Bone marrow (tissue), 2 donors: Measurements from ENCODE around the gene PPP1R37.
A peak's percentile ranks its signal among the peaks of the same experiment; 100 is the strongest.

Source experiments
- DNase-seq, 2 donors: peaks; one replicate each; lab custom pipeline; 2025; lab: John Stamatoyannopoulos, UW

Gene PPP1R37

DNA sequence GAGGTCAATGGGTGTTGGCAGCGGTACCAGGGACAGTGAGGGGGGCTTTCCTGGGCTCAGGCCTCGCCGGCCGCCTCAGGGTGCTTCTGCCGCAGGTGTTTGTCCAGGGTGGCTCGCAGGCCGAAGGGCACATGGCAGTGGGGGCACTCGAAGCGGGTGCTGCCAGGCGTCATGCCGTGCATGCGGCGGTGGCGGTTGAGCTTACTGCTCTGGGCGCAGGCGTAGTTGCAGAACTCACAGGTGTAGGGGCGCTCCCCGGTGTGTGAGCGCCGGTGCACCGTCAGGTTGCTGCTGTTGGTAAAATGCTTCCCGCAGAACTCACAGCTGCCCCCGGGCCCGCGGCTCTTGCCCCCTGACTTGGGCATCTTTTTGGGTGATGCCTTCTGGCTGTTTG is 21.4 kb upstream of the PPP1R37 start:
- no peak for DNase-seq

GRCh38 chr19:45071969-45072790 is 20.8 kb upstream of the PPP1R37 start:
- no peak for DNase-seq

DNA sequence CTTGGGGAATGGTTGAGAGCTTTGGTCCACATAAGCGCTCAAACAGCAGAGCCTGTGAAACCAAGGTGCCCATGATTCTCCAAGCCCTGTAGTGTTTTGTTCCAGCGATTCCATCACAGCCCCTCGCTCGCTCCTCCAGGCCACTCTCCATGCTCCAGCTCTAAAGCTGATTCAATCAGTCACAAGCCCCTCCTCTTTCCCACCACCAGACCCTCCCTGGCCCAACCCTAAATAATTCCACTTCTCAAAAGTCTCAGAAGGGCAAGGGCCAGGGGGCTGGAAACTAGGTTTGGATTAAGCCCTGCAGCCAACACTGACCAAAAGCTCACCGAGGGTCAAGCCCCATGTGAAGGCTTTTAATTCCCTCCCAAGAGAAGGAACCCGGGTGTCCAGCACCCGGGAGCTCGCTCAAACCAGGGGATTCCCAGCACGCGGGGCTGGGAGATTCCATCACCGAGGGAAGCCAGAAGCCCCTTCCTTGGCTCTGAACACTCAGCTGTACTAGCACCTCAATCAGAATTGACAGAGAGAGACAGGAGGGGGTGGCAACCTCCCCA is 18.2 kb upstream of the PPP1R37 start:
- DNase-seq: no peak

DNA sequence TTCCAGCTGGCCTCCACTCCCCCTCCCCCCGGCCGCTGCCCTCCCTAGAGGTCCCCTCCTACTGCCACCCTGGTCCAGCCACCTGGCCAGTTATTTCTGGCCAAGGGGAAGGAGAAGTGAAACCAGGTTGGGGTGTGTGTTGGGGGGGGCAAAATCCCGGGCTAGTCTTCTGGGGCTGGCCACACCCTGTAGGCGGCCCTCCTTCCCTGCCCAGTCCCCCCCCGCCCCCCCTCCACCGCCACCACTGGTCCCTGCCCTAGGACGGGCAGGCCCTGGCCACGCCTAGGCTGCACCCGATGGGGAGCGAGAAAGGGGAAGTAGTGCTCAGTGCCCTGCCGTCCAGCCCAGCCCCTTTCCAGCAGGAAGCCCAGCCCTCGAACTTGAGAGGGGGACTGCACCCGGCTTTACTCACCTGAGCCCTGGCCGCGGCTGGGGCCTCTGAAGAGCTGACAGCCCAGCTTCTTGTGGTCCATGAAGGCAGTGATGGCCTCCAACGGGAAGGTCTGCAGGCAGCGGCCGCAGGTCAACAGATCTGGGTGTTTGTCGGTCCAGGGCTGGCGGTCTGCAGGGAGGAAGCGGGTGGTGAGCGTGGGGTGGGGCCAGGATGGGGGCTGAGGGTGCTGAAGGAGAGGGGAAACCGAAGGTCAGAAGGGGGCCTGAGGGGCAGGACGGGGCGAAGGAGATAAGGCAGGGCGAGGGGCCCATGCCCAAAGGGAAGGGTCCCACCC is 17.5 kb upstream of the PPP1R37 start:
- peak; percentile 65 to 87 for DNase-seq

DNA sequence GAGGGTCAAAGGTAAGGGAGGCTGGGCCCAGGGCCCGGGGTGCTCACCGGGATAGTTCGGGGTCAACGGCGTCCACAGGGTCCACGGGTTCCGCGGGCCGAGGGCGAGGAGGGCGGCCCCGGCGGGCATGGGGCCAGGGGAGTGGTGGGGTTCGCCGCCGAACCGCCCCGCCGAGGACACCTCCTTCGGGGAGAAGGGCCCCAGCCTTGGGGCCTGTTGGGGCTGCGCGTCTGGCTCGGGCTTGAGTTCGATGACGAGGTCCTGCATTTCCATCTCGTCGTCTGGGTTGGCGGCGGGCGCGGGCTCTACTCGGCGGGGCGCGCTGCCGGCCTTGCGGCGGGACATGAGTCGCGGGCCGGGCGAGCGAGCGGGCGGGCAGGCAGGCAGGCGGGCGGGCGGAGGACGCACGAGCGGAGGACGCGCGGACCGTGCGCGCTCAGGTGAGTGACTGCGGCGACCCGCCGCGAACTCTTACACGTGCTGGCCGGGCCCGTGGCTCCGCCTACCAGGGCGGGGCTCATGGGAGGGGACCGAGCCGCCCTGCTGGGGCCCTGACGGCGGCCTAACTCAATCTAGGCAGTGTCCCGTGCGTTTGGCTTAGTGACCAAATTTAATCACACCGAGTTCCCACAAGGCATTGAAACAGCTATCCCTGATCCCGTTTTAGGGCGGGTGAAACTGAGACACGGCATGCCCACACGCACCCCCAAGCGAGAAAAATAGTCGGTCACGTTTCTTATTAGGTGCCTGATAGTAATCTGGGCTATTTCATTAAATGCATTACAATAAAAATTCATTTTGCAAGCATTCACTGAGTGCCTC is 16.7 kb upstream of the PPP1R37 start, which contains the start of gene ZNF296:
Gene ZNF296, minus strand, starts transcription at position 450 of the 822 bp plus-strand sequence. Its CDS starts 105 bp downstream, at position 345.
- DNase-seq: peak; percentile 21 to 71

DNA sequence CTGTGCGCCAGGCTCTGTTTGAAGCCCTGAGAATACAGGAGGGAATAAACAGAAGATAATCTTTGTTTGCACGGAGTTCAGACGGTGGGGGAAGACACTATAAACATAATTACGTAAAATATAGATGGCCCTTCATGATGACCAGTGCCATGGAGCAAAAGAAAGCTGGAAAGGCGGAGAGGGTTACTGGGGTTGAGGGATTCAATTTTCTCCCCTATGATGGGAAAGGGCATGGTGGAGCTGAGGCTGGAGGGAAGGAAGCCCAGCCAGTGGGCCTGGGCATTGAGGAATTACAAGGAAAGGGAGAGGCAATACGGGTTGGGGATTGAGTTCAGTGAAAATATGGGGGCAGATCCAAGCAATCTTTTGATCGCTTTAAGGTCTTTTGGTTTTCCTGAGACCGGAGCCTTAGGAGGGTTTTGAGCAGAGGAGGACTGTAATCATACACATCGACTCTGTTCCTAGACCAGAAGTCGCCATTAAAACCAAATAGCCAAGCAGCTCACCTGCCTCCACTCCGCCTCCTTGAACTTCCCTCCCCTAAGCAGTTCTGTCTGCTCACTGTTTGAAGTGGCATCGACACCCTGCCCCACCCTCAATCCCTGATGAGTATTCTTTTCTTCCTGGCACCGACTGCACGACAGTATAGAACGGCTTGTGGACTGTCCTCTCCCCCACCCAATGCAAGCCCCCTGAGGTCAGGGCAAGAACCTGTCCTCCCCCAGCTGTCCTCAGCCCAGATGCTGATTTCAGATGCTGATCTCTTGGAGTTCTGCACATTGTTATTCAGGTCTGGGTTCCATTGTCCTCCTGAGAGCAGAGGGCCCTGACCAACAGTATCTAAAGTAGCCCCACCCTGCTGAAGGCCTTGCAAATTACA is 15.9 kb upstream of the PPP1R37 start:
- DNase-seq: no peak

DNA sequence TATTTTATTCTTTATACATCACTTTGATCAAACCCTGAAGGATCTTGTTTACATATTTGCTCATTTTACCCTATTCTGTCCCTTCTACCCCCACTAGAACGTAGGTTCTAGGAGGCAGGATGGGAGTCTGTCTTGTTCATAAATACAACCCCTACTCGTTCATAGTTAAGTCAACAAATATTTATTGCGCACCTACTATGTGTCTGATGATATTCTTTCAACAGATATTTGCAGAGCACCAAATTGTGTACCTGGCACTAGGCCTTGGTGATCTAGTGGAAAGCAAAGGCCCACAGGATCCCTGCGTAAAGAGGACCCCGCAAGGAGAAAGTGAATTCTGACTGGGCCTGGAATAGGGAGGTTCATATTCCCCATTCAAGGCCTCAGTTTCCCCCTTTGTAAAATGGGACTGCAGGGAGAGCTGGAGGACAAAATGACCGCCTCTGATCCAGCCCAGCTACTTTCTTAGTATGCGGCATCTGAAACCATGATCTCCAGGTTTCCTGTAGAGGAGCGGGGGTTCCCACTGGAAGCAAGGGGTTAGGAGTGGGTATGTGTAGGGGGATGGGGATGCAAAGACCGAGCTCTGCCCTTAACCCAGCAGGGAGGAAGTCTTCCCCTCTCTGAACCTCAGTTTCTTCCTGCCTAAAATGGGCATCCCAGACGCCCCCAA is 14.5 kb upstream of the PPP1R37 start:
- DNase-seq: no peak

- DNase-seq: peak; percentile 10 to 53
Measured at GRCh38 chr19:45079063-45079910, 13.7 kb upstream of the PPP1R37 start, which contains the start of gene GEMIN7. GEMIN7 (plus strand) TSS chr19:45079260; CDS start chr19:45090115, 10,855 bp downstream.

- DNase-seq: no peak
Measured at GRCh38 chr19:45079911-45080370, 13.0 kb upstream of the PPP1R37 start.

- DNase-seq: no peak
Measured at GRCh38 chr19:45082170-45082569, 10.8 kb upstream of the PPP1R37 start.

GRCh38 chr19:45086480-45086879 is 6.5 kb upstream of the PPP1R37 start:
- no peak for DNase-seq

GRCh38 chr19:45087531-45087930 is 5.4 kb upstream of the PPP1R37 start:
- DNase-seq: peak in 1 of 2 donors; percentile 100

- no peak for DNase-seq
Measured at GRCh38 chr19:45090034-45090433, 2.9 kb upstream of the PPP1R37 start.

- no peak for DNase-seq
Measured at GRCh38 chr19:45090606-45091005, 2.4 kb upstream of the PPP1R37 start.

DNA sequence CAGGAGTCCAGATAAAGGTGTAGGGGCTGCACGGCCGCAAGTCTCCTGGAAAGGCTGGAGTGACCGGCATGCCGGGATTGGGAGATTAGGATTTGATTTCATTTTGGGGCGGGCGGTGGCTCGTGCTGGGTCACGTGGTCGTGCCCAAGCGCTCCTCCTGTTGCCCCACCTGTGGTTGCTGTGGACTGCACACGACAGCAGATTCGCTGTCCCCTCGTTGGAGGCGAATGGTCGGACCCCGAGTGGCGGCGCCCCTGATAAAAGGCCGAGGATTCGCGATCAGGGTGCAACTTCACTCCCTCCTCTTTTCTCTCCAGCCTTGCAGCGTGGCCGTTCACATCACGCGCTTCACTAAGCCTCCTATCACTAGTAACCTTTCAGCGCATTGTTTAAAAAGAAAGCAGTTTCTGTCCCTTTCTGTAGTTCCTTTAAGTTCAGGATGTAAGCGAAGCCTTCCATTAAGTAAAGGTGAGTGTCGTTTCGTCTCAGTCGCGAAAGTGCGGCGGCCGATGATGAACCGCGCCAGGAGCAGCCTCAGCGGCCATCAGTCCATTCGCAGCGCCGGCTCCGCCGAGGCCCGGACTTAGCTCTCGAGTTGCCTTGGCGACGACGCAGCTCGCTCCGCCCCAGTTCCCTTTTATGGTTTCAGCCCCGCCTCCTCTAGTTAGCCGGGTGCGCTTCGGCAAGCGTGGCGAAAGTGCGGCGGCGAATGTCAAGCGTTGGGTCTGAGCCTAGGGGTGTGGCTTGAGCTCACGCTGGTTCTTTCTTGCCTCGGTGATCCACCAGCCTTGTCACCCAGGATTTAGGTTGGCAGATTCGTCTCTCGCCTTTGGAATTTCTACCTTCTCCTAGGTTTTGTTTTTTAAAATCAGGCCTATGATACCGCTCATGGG is 1.7 kb upstream of the PPP1R37 start:
- peak; percentile 29 to 92 for DNase-seq

DNA sequence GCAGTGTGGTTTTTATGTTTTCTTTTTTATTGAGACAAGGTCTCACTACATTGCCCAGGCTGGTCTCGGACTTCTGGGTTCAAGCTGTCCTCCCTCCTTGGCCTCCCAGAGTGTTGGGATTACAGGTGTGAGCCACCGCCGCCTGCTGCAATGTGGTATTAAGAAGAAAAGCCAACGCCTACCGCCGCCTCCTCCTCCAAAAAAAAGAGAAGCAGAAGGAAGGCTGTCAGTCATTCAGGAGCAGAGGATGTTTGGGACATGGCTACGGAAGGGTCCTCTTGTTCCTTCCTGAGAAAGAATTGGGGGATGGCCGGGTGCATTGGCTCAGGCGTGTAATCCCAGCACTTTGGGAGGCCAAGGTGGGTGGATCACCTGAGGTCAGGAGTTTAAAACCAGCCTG is 1.2 kb downstream of the PPP1R37 start:
- no peak for DNase-seq

GRCh38 chr19:45094707-45095106 is 1.7 kb downstream of the PPP1R37 start:
- no peak for DNase-seq
